Chondrocyte (in vitro differentiated cells): ENCODE results near the gene ADAMTSL1. TPM values are rescaled to one million over a fixed set of nuclear protein-coding genes. Genes with fewer than 3 reads are reported as not detected.

Experiments used
- DNase-seq: peaks from one replicate; pipeline ENCODE4 v3.0.0; 2021; ENCODE audit warnings: mixed read lengths, low spot score
- H3K27ac Mint-ChIP-seq: one replicate; pipeline ENCODE4 v1.8.0; 2021; ENCODE audit warnings: mild to moderate bottlenecking, moderate library complexity, mixed read lengths; ENCODE audit not compliant: unreplicated experiment
- H3K27me3 Mint-ChIP-seq: 2 replicates; pipeline ENCODE4 v1.8.0; 2021; ENCODE audit warnings: low read depth, mixed read lengths
- H3K36me3 Mint-ChIP-seq: 2 replicates; pipeline ENCODE4 v1.8.0; 2021; ENCODE audit warnings: low read depth, mixed read lengths
- H3K4me1 Mint-ChIP-seq: 2 replicates; pipeline ENCODE4 v1.8.0; 2021; ENCODE audit warnings: low read depth, mild to moderate bottlenecking, mixed read lengths
- H3K4me3 Mint-ChIP-seq: one replicate; pipeline ENCODE4 v1.8.0; 2021; ENCODE audit warnings: mild to moderate bottlenecking, moderate library complexity, mixed read lengths; ENCODE audit not compliant: unreplicated experiment
- H3K9me3 Mint-ChIP-seq: 2 replicates; pipeline ENCODE4 v1.8.0; 2021; ENCODE audit warnings: low read depth, mixed read lengths
- CTCF ChIP-seq: fragments of 200-600 bp; sonication (generic); IDR thresholded peaks from 2 replicates; pipeline ENCODE4 v1.5.0; 2021; ENCODE audit warnings: antibody characterized with exemption, mild to moderate bottlenecking, moderate library complexity
- total RNA-seq: library from RNA; stranded (reverse); gene quantifications from 3 replicates; pipeline ENCODE4 v1.2.1, GENCODE V29; 2021

ADAMTSL1 gene
- total RNA-seq, 1 donor from 2014 or later, result 1.0 TPM

DNA sequence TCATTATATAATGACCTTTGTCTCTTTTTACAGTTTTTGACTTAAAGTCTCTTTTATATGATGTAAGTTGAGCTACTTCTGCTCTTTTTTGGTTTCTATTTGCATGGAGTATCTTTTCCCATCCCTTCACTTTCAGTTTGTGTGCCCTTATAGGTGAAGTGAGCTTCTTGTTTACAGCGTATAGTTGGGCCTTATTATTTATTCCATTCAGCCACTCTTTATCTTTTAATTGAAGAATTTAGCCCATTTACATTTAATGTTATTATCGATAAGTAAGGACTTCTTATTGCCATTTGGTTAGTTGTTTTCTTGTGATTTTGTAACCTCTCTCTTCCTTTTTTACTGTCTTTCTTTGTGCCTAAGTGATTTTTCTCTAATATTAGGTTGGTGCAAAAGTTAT, 117.3 kb downstream of the ADAMTSL1 start:
- no peaks in the 10 kb centered on the region for H3K27me3 Mint-ChIP-seq

GRCh38 chr9:18594837-18595236, 120.9 kb downstream of the ADAMTSL1 start:
- Mint-ChIP-seq H3K27ac (no peak overlapping the region), H3K9me3 (peaks cover 20% of the 10 kb centered on the region), H3K4me1 (no peaks in the 10 kb centered on the region), H3K4me3 (no peak overlapping the region), H3K36me3 (peaks cover 14% of the 10 kb centered on the region), H3K27me3 (no peaks in the 10 kb centered on the region)
- no peak for TF ChIP-seq CTCF
- no peak for DNase-seq

More for the DNA sequence above, 117.3 kb downstream of the ADAMTSL1 start:
- H3K27ac Mint-ChIP-seq, result no peak overlapping the region
- H3K4me1 Mint-ChIP-seq, result no peaks in the 10 kb centered on the region
- no peak for DNase-seq
- no peak overlapping the region for H3K4me3 Mint-ChIP-seq
- H3K36me3 Mint-ChIP-seq, result peaks cover 14% of the 10 kb centered on the region
- TF ChIP-seq CTCF, result no peak
- H3K9me3 Mint-ChIP-seq, result peaks cover 23% of the 10 kb centered on the region

- Mint-ChIP-seq H3K36me3 (peaks cover 13% of the 10 kb centered on the region), H3K27ac (no peak overlapping the region), H3K4me3 (no peak overlapping the region), H3K27me3 (no peaks in the 10 kb centered on the region), H3K4me1 (no peaks in the 10 kb centered on the region), H3K9me3 (peaks cover 20% of the 10 kb centered on the region)
- no peak for DNase-seq
- no peak for TF ChIP-seq CTCF
These were observed 121.6 kb downstream of the ADAMTSL1 start for GRCh38 chr9:18595597-18595996.

DNA sequence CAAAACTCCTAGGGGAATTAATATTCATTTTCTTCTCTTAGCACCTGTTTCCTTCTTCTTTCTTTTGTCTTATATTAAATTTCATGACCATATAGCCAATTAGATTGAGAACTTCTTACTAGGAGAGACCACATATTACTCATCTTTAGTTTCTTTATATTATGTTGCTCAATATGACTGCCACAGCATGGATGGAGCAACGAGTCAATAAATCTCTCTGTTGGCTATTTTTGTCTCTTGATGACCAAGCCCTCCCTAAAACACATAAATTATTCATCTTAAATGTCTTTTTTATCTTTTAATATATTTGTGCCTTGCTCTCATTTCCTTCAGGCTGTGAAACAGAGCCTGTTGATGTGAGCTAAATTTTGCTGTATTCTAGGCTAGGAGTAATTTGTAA, 123.0 kb downstream of the ADAMTSL1 start:
- no peak for TF ChIP-seq CTCF
- Mint-ChIP-seq H3K4me1 (no peaks in the 10 kb centered on the region), H3K4me3 (no peak overlapping the region), H3K27ac (no peak overlapping the region), H3K36me3 (peaks cover 6% of the 10 kb centered on the region), H3K27me3 (no peaks in the 10 kb centered on the region), H3K9me3 (peaks cover 12% of the 10 kb centered on the region)
- DNase-seq, result no peak

- TF ChIP-seq CTCF, result no peak
- DNase-seq, result no peak
- no peaks in the 10 kb centered on the region for H3K27me3 Mint-ChIP-seq
- no peaks in the 10 kb centered on the region for H3K4me1 Mint-ChIP-seq
- peaks cover 8% of the 10 kb centered on the region for H3K9me3 Mint-ChIP-seq
- H3K27ac Mint-ChIP-seq, result no peak overlapping the region
- no peak overlapping the region for H3K4me3 Mint-ChIP-seq
- H3K36me3 Mint-ChIP-seq, result peaks cover 4% of the 10 kb centered on the region
These were observed 125.0 kb downstream of the ADAMTSL1 start for GRCh38 chr9:18598969-18599368.
